Measurements from ENCODE around the gene DISC1. TPM values are rescaled to one million over a fixed set of nuclear protein-coding genes. Genes with fewer than 3 reads are reported as not detected.

The DISC1 gene
- total and polyA plus RNA-seq, 2 of the 13 experiments (the other 11 are each of a cell fraction or from before 2014, with no cell fraction given): 4.2 to 4.6 TPM

GRCh38 chr1:231626535-231626950 lies at the start of gene DISC1 (continued):
- no peak for TF ChIP-seq ZBTB40 (IDR thresholded peaks at IDR 0.05)
- TF ChIP-seq ZBTB40 (CRISPR knock-in tag; IDR thresholded peaks at IDR 0.05): 0 out of 2 replicates have a peak, but pooled peaks have one; percentile 11
- peak; percentile 22; the same call in 1 of the 2 replicates for TF ChIP-seq ZSCAN22 (CRISPR knock-in tag; IDR thresholded peaks at IDR 0.05)
- TF ChIP-seq HDAC1 (CRISPR knock-in tag; IDR thresholded peaks at IDR 0.05): peak; percentile 68; the same call in 1 of the 2 replicates
- TF ChIP-seq, protein P1, sequence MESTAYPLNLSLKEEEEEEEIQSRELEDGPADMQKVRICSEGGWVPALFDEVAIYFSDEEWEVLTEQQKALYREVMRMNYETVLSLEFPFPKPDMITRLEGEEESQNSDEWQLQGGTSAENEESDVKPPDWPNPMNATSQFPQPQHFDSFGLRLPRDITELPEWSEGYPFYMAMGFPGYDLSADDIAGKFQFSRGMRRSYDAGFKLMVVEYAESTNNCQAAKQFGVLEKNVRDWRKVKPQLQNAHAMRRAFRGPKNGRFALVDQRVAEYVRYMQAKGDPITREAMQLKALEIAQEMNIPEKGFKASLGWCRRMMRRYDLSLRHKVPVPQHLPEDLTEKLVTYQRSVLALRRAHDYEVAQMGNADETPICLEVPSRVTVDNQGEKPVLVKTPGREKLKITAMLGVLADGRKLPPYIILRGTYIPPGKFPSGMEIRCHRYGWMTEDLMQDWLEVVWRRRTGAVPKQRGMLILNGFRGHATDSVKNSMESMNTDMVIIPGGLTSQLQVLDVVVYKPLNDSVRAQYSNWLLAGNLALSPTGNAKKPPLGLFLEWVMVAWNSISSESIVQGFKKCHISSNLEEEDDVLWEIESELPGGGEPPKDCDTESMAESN (CRISPR knock-in tag; conservative IDR thresholded peaks at IDR 0.05): peak; percentile 40; the same call in 1 of the 2 replicates
- peak; percentile 46 for TF ChIP-seq ZFX (CRISPR knock-in tag; IDR thresholded peaks at IDR 0.05; ENCODE audit: low read depth)
- TF ChIP-seq, protein P2, sequence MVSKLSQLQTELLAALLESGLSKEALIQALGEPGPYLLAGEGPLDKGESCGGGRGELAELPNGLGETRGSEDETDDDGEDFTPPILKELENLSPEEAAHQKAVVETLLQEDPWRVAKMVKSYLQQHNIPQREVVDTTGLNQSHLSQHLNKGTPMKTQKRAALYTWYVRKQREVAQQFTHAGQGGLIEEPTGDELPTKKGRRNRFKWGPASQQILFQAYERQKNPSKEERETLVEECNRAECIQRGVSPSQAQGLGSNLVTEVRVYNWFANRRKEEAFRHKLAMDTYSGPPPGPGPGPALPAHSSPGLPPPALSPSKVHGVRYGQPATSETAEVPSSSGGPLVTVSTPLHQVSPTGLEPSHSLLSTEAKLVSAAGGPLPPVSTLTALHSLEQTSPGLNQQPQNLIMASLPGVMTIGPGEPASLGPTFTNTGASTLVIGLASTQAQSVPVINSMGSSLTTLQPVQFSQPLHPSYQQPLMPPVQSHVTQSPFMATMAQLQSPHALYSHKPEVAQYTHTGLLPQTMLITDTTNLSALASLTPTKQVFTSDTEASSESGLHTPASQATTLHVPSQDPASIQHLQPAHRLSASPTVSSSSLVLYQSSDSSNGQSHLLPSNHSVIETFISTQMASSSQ (IDR thresholded peaks at IDR 0.05; ENCODE audit: low read depth): no peak
- TF ChIP-seq, protein P2 (CRISPR knock-in tag; IDR thresholded peaks at IDR 0.05; ENCODE audit: borderline replicate concordance): 0 out of 2 replicates have a peak, but pooled peaks have one; percentile 41
- TF ChIP-seq POLR2AphosphoS5 (IDR thresholded peaks at IDR 0.05; ENCODE audit: low read depth, low read length): no peak
- peak; percentile 73 for TF ChIP-seq ZBTB20 (CRISPR knock-in tag; IDR thresholded peaks at IDR 0.05; ENCODE audit: borderline replicate concordance, low read depth)
- TF ChIP-seq SMARCC2 (IDR thresholded peaks at IDR 0.05): no peak
- TF ChIP-seq, protein P3, sequence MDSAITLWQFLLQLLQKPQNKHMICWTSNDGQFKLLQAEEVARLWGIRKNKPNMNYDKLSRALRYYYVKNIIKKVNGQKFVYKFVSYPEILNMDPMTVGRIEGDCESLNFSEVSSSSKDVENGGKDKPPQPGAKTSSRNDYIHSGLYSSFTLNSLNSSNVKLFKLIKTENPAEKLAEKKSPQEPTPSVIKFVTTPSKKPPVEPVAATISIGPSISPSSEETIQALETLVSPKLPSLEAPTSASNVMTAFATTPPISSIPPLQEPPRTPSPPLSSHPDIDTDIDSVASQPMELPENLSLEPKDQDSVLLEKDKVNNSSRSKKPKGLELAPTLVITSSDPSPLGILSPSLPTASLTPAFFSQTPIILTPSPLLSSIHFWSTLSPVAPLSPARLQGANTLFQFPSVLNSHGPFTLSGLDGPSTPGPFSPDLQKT (CRISPR knock-in tag; IDR thresholded peaks at IDR 0.05; ENCODE audit: borderline replicate concordance): no peak
- no peak for TF ChIP-seq PCBP2 (optimal IDR thresholded peaks at IDR 0.05; ENCODE audit: low read depth, low read length, poor library complexity, severe bottlenecking)
- TF ChIP-seq HOXA5 (CRISPR knock-in tag; IDR thresholded peaks at IDR 0.05): no peak
